K562 (cell line): ENCODE results near the gene LRRFIP2. TPM values are rescaled to one million over a fixed set of nuclear protein-coding genes. Genes with fewer than 3 reads are reported as not detected.

Experiments
- ATAC-seq: fragments of 200-7000 bp; cut with Tn5 transposase; 3 replicates; pipeline ENCODE4 v1.9.1; 2020; ENCODE audit warnings: moderate library complexity
- BruUV-seq: library from RNA; stranded (reverse); fragments of 400-500 nt; replicated peaks from 2 replicates; lab custom pipeline; 2021; lab: Mats Ljungman, UMichigan
- CTCF ChIA-PET: fragments of 300-600 bp; formaldehyde crosslinking; extraction: SDS; loops from one replicate; lab custom pipeline; 2021; ENCODE audit warnings: low intra/inter-chr PET ratio; lab: Yijun Ruan, JAX
- POLR2A ChIA-PET: fragments of 300-600, 350-650 bp; sonication (Branson Sonifier 250); formaldehyde crosslinking; extraction: SDS; loops from one replicate; lab custom pipeline; 2021; ENCODE audit warnings: antibody characterized with exemption, inconsistent platforms; lab: Yijun Ruan, JAX
- DNase-seq, 4 experiments: peaks; one replicate each; pipeline versions ENCODE4 v3.0.0 to v3.0.0-alpha.2; 2011 to 2018; ENCODE audit warnings: low spot score in 3 of 4, mixed read lengths in 3 of 4; ENCODE audit errors: extremely low read depth in 1 of 4
- FAIRE-seq: peaks from 2 replicates; lab custom pipeline; 2011; peaks lifted over from hg19 to GRCh38; lab: Jason Lieb, UNC
- H2AFZ ChIP-seq: 2 replicates; pipeline ENCODE4 v1.6.0; 2011; ENCODE audit warnings: low read depth, low read length, control low read depth, inconsistent platforms
- H3K27ac ChIP-seq: fragments of 200-600 bp; 3 replicates; pipeline ENCODE4 v1.8.0; 2011; ENCODE audit warnings: low read depth, mild to moderate bottlenecking, control low read depth, inconsistent platforms, low read length, moderate library complexity, mixed read lengths; ENCODE audit errors: extremely low read depth
- H3K27me3 ChIP-seq, 2 experiments: fragments of 300-600 bp in 1 of 2; 2 replicates in 1 of 2; 3 replicates in 1 of 2; pipeline versions ENCODE4 v1.6.0 to v1.8.0; 2011; ENCODE audit warnings: inconsistent platforms in 2 of 2, low read length in 2 of 2, mild to moderate bottlenecking in 1 of 2, mixed read lengths in 1 of 2, moderate library complexity in 1 of 2; ENCODE audit not compliant: control insufficient read depth in 2 of 2, insufficient read depth in 2 of 2
- H3K36me3 ChIP-seq: fragments of 300-600 bp; 3 replicates; pipeline ENCODE4 v1.8.0; 2011; ENCODE audit warnings: mild to moderate bottlenecking, low read length, inconsistent platforms; ENCODE audit not compliant: control insufficient read depth, insufficient read depth
- H3K4me1 ChIP-seq, 2 experiments: fragments of 200-600 bp in 1 of 2; replicated peaks in 1 of 2; 2 replicates in 1 of 2; 3 replicates in 1 of 2; pipeline versions ENCODE4 v1.5.1 to v1.8.0; 2011; ENCODE audit warnings: inconsistent platforms in 2 of 2, low read length in 2 of 2, mild to moderate bottlenecking in 1 of 2, mixed read lengths in 1 of 2, moderate library complexity in 1 of 2; ENCODE audit not compliant: control insufficient read depth in 2 of 2, insufficient read depth in 2 of 2
- H3K4me2 ChIP-seq: 2 replicates; pipeline ENCODE4 v1.6.1; 2011; ENCODE audit warnings: low read length, control low read depth, inconsistent platforms, mixed read lengths; ENCODE audit not compliant: insufficient read depth
- H3K4me3 ChIP-seq: fragments of 200-600 bp; sonication (generic), shearing (Covaris generic); 2 replicates; pipeline ENCODE4 v1.5.1; 2016; ENCODE audit warnings: control low read depth, inconsistent platforms
- H3K79me2 ChIP-seq: fragments of 200-600 bp; 3 replicates; pipeline ENCODE4 v1.8.0; 2011; ENCODE audit warnings: low read length, inconsistent platforms; ENCODE audit not compliant: control insufficient read depth, insufficient read depth
- H3K9ac ChIP-seq, 2 experiments: 2 replicates each; pipeline versions ENCODE4 v1.6.0 to v1.6.1; 2011; ENCODE audit warnings: low read depth in 2 of 2, low read length in 2 of 2, control low read depth in 1 of 2, inconsistent platforms in 1 of 2, mild to moderate bottlenecking in 1 of 2, mixed read lengths in 1 of 2; ENCODE audit not compliant: insufficient read depth in 1 of 2
- H3K9me1 ChIP-seq: one replicate; pipeline ENCODE4 v1.6.0; 2011; ENCODE audit warnings: inconsistent platforms, mild to moderate bottlenecking, low read length, moderate library complexity; ENCODE audit not compliant: control insufficient read depth, insufficient read depth
- H3K9me3 ChIP-seq: replicated peaks from 2 replicates; pipeline ENCODE4 v1.5.1; 2011; ENCODE audit warnings: low read depth, low read length, inconsistent platforms; ENCODE audit not compliant: control insufficient read depth, insufficient read depth
- H4K20me1 ChIP-seq: replicated peaks from 2 replicates; pipeline ENCODE4 v1.6.1; 2011; ENCODE audit warnings: low read length, inconsistent platforms, mixed read lengths; ENCODE audit not compliant: control insufficient read depth, insufficient read depth
- BDP1 ChIP-seq: IDR thresholded peaks from 3 replicates; pipeline ENCODE4 v1.6.1; 2011; ENCODE audit not compliant: insufficient read length, insufficient read depth
- C11orf30 ChIP-seq: fragments of 450-650 bp; IDR thresholded peaks from 2 replicates; pipeline ENCODE4 v1.6.1; 2016; ENCODE audit warnings: low read depth, mild to moderate bottlenecking
- DNMT1 ChIP-seq: fragments of 450-650 bp; IDR thresholded peaks from 2 replicates; pipeline ENCODE4 v1.6.1; 2016; ENCODE audit warnings: antibody characterized with exemption, mild to moderate bottlenecking
- EZH2 ChIP-seq: IDR thresholded peaks from 2 replicates; pipeline ENCODE4 v1.6.1; 2012; ENCODE audit warnings: low read depth, mild to moderate bottlenecking, inconsistent platforms, low read length, borderline replicate concordance
- HSF4 ChIP-seq: fragments of 250-450 bp; sonication (Bioruptor Pico); IDR thresholded peaks from 2 replicates; pipeline ENCODE4 v2.1.2; 2022; ENCODE audit warnings: mild to moderate bottlenecking, moderate library complexity, borderline replicate concordance
- ID3 ChIP-seq, 2 experiments: fragments of 250-450 bp in 1 of 2; fragments of 450-650 bp in 1 of 2; sonication (Bioruptor Pico) in 1 of 2; IDR thresholded peaks; 2 replicates each; pipeline versions ENCODE4 v1.6.1 to v1.8.0; 2016 to 2021; ENCODE audit warnings: mild to moderate bottlenecking in 2 of 2, moderate library complexity in 2 of 2, missing compliant biosample characterization in 1 of 2, missing genetic modification characterization in 1 of 2
- NKRF ChIP-seq: fragments of 450-650 bp; IDR thresholded peaks from 2 replicates; pipeline ENCODE4 v1.6.1; 2016; ENCODE audit warnings: borderline replicate concordance
- POLR3A ChIP-seq: IDR thresholded peaks from 2 replicates; pipeline ENCODE4 v1.6.1; 2011; ENCODE audit warnings: borderline replicate concordance, mild to moderate bottlenecking, moderate library complexity; ENCODE audit not compliant: insufficient read length, insufficient read depth; ENCODE audit errors: extremely low read depth
- PYGO2 ChIP-seq: fragments of 450-650 bp; IDR thresholded peaks from 2 replicates; pipeline ENCODE4 v1.6.1; 2016; ENCODE audit warnings: mild to moderate bottlenecking, missing genetic modification characterization, moderate library complexity, missing compliant biosample characterization
- ZEB2 ChIP-seq: fragments of 450-650 bp; IDR thresholded peaks from 2 replicates; pipeline ENCODE4 v1.6.1; 2016
- ZNF133 ChIP-seq: fragments of 250-450 bp; sonication (Bioruptor Pico); IDR thresholded peaks from 2 replicates; pipeline ENCODE4 v1.4.0; 2020; ENCODE audit warnings: mild to moderate bottlenecking
- ZNF175 ChIP-seq: fragments of 200-800 bp; sonication (Bioruptor generic); IDR thresholded peaks from 2 replicates; pipeline ENCODE4 v1.6.1; 2016; ENCODE audit warnings: low read depth, mild to moderate bottlenecking, missing genetic modification characterization, missing compliant biosample characterization
- ZNF3 ChIP-seq: fragments of 250-450 bp; sonication (Bioruptor Pico); IDR thresholded peaks from 2 replicates; pipeline ENCODE4 v1.5.0; 2021; ENCODE audit warnings: mild to moderate bottlenecking, moderate library complexity
- ZNF586 ChIP-seq: fragments of 450-650 bp; formaldehyde crosslinking; conservative IDR thresholded peaks from 2 replicates; pipeline ENCODE4 v1.4.0; 2020; ENCODE audit warnings: mild to moderate bottlenecking, moderate library complexity
- WGBS: fragments of 100-300 bp; shearing (Covaris generic); methylation state at CpG from one replicate; pipeline ENCODE4 v1.1.6; 2016; ENCODE audit warnings: low coverage, mixed read lengths; ENCODE audit not compliant: insufficient coverage; ENCODE audit errors: missing lambda C conversion rate; 5-methylcytosine and 5-hydroxymethylcytosine counted together
- in situ Hi-C: fragments of 300-500 bp; cut with MboI; formaldehyde crosslinking; loops from 4 replicates; pipeline ENCODE4 v1.15.0; 2018; ENCODE audit warnings: inconsistent platforms, mixed read lengths
- intact Hi-C: fragments of 100-400 bp; cut with micrococcal nuclease; formaldehyde crosslinking; loops from 2 replicates; pipeline ENCODE4 v1.14.2; 2022
- polyA plus RNA-seq, 8 experiments: library from polyadenylated mRNA; depleted of rRNA in 4 of 8; stranded (reverse) in 5 of 8; unstranded in 3 of 8; fragments of >200 nt; fragmentation: Nextera tagmentation in 2 of 8; fragmentation: Illumina TruSeq in 1 of 8; extraction: Ambion mirVana in 2 of 8; extraction: Trizol in 1 of 8; gene quantifications; 2 replicates each; pipeline versions ENCODE4 v1.2.1 to v1.2.3, GENCODE V29; 2011 to 2014; ENCODE audit warnings: inconsistent platforms in 1 of 8, missing spikeins in 1 of 8
- total RNA-seq, 7 experiments: library from RNA; depleted of rRNA in 6 of 7; stranded (reverse); fragments of >200 nt in 6 of 7; fragmentation: Illumina TruSeq in 2 of 7; extraction: Trizol in 2 of 7; gene quantifications; 2 replicates each; pipeline versions ENCODE4 v1.2.1 to v1.2.3, GENCODE V29; 2011 to 2021; ENCODE audit warnings: low replicate concordance in 1 of 7

LRRFIP2 gene
- total and polyA plus RNA-seq, 9 of the 15 experiments (the other 6 are each of a cell fraction or from before 2014, with no cell fraction given) = 9.9 to 53.9 (median 42.7) TPM

- no peak for FAIRE-seq
- no peak for ATAC-seq
- H3K4me3 ChIP-seq = no peak overlapping the region
- CTCF ChIA-PET = no interaction called here
- POLR2A ChIA-PET = interaction anchor here (0.6 kb wide), 1 partner anchor 10 kb away, joined by 3 read pairs; no protein-coding TSS in a partner anchor
- no peak for DNase-seq
- 86% methylated on average over 7 of the region's 7 CpGs for WGBS
- H3K79me2 ChIP-seq = no peaks in the 10 kb centered on the region
- BruUV-seq = no TSS peak
- H3K36me3 ChIP-seq = peaks cover 95% of the 10 kb centered on the region
- no peaks in the 10 kb centered on the region for H3K27me3 ChIP-seq
- no peak overlapping the region for H2AFZ ChIP-seq
- peaks cover 2 to 4% of the 10 kb centered on the region in 2 experiments; a peak in 3 of 5 replicates for H3K4me1 ChIP-seq
- intact Hi-C loops (no loop called here), in situ Hi-C loops (no loop called here)
- no peaks in the 10 kb centered on the region for H4K20me1 ChIP-seq
- TF ChIP-seq HSF4 (CRISPR knock-in tag) (no peak), EZH2 (no peak)
- H3K9me1 ChIP-seq = no peaks in the 10 kb centered on the region
- no peak overlapping the region for H3K4me2 ChIP-seq
- H3K9ac ChIP-seq = no peak overlapping the region
- peaks cover under 1% of the 10 kb centered on the region for H3K9me3 ChIP-seq
- no peak overlapping the region for H3K27ac ChIP-seq
Measured at GRCh38 chr3:37031096-37031682, 143.2 kb downstream of the LRRFIP2 start.

GRCh38 chr3:37030588-37030987 is 143.8 kb downstream of the LRRFIP2 start:
- Histone ChIP-seq H4K20me1 (no peaks in the 10 kb centered on the region), H3K4me2 (no peak overlapping the region), H3K9me3 (no peaks in the 10 kb centered on the region), H3K9ac (no peak overlapping the region), H3K4me1 (peaks cover 4% of the 10 kb centered on the region in 2 experiments; a peak in 3 of 5 replicates), H3K79me2 (no peaks in the 10 kb centered on the region), H3K27me3 (no peaks in the 10 kb centered on the region), H3K36me3 (peaks cover 95% of the 10 kb centered on the region), H3K27ac (no peak overlapping the region), H3K4me3 (no peak overlapping the region), H3K9me1 (no peaks in the 10 kb centered on the region), H2AFZ (no peak overlapping the region)
- ChIA-PET POLR2A (interaction anchor here (0.8 kb wide), 1 partner anchor 210 kb away, joined by 3 read pairs; no protein-coding TSS in a partner anchor), CTCF (no interaction called here)
- BruUV-seq = no TSS peak
- no peak for DNase-seq
- intact Hi-C loops = no loop called here
- ATAC-seq = no peak
- 82% methylated on average over 3 of the region's 3 CpGs for WGBS
- in situ Hi-C loops = no loop called here
- no peak for FAIRE-seq
- TF ChIP-seq DNMT1 (no peak), ZNF175 (CRISPR knock-in tag) (no peak), C11orf30 (no peak), ZNF586 (CRISPR knock-in tag) (no peak), ZNF133 (CRISPR knock-in tag) (no peak), ID3 (CRISPR knock-in tag; IDR thresholded peaks at IDR 0.05) (no peak), ID3 (tag; IDR thresholded peaks at IDR 0.05) (no peak), ZNF3 (no peak), BDP1 (no peak), NKRF (no peak), POLR3A (no peak), PYGO2 (no peak), ZEB2 (no peak)
